GM12891 (cell line): Measurements from ENCODE around the gene TMEM127.
"Not testable (repeated sequence)": the region's sequence is repeated elsewhere in the genome, so short reads cannot be mapped to it uniquely, and the experiment has no call there.

Experiments
- DNase-seq: peaks from one replicate; pipeline ENCODE4 v3.0.0; 2011; ENCODE audit warnings: low spot score; ENCODE audit not compliant: insufficient read length
- FAIRE-seq: peaks from 2 replicates; lab custom pipeline; 2011; peaks lifted over from hg19 to GRCh38; lab: Jason Lieb, UNC
- PAX5 ChIP-seq: IDR thresholded peaks from 2 replicates; pipeline ENCODE4 v1.6.1; 2011; ENCODE audit warnings: low read length, moderate library complexity, mild to moderate bottlenecking; ENCODE audit not compliant: insufficient read depth, severe bottlenecking
- POLR2A ChIP-seq: IDR thresholded peaks from 2 replicates; pipeline ENCODE4 v1.6.1; 2011; ENCODE audit warnings: low read depth, low read length, control low read depth
- POLR2AphosphoS5 ChIP-seq: IDR thresholded peaks from 2 replicates; pipeline ENCODE4 v1.6.1; 2011; ENCODE audit warnings: low read depth, low read length, control low read depth
- POU2F2 ChIP-seq: IDR thresholded peaks from 2 replicates; pipeline ENCODE4 v1.6.1; 2011; ENCODE audit warnings: low read depth, mild to moderate bottlenecking, control low read depth, low read length, moderate library complexity
- SPI1 ChIP-seq: IDR thresholded peaks from 2 replicates; pipeline ENCODE4 v1.6.1; 2011; ENCODE audit warnings: low read depth, low read length, control low read depth
- TAF1 ChIP-seq: IDR thresholded peaks from 2 replicates; pipeline ENCODE4 v1.6.1; 2011; ENCODE audit warnings: low read depth, low read length, control low read depth

The TMEM127 gene

DNA sequence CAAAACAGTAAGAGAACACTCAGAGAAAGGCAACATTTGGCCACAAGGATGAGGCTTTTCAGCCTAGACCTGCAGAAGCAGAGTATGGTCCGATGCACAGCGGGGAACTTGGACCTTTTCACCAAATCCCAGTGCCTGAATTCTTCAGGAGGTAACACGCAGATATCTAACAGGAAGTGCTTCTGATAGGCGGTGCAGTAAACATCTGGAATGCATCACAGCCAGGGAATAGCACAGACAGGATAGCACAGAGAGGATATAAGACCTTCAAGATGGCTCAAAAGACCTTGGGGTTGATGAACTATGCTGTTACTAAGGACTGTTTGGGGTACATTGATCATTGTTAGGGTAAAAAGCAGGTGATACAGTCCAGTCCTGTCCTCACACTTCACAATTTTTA, 1.7 kb downstream of the TMEM127 start:
- FAIRE-seq (no peak), DNase-seq (no peak)
- TF ChIP-seq POU2F2 (no peak), SPI1 (no peak), POLR2AphosphoS5 (no peak)

DNA sequence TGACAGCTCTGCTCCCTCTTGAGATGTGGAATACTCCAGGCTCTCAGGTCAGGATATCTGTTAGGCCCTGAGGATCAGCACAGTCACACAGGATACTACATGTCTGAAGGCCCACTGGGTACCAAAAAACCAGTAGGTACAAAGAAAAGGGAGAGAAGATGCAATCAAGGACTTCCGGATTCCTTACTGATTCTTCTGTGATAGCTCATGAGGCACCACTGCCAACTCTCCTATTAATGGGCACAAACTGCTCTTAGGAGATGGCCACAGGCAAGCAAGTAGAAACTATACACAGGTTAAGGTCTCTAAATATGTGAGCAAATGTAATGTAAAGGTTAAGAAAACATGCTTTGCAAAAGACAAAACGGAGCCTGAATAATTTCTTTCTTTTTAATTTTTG, 3.5 kb downstream of the TMEM127 start:
- FAIRE-seq (no peak), DNase-seq (no peak)
- TF ChIP-seq SPI1, result no peak
- no peak for TF ChIP-seq PAX5
- no peak for TF ChIP-seq POLR2AphosphoS5
- TF ChIP-seq POU2F2, result no peak
- no peak for TF ChIP-seq POLR2A
- TF ChIP-seq TAF1, result no peak

DNA sequence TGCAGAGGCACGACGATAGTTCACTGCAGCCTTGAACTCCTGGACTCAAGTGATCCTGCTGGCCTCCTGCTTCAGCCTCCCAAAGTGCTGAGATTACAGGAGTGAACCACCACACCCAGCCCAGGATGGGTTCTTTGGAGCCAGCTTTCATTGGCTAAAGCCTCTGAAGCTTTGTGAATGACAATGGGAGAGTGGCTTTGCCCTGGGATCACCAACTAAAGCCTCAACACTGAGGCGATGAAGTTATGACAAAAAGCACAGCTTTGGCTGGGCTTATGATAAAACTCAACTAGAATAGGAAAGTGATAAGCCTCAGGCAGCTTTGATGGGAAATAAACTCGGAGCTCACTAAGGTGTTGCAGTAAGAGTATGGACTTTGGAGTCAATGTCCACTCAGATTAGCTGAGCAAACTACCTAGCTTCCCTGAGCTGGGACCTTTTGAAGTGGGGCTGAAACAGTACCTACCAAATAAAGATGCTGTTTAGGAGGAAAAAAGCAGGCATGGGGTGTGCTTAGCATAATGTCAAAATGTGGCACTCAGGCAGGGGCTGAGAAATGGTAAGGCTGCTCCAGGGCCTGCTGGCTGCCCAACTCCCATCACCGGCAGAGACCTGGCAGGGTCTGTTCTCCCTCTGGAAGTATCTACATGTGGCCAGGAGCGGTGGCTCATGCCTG, 4.3 kb downstream of the TMEM127 start:
- DNase-seq (no peak), FAIRE-seq (no peak)
- TF ChIP-seq TAF1 (no peak), PAX5 (no peak), POU2F2 (no peak), SPI1 (no peak), POLR2A (no peak)

- TF ChIP-seq POLR2AphosphoS5 (no peak), POU2F2 (no peak), POLR2A (no peak), PAX5 (no peak), TAF1 (no peak), SPI1 (no peak)
- FAIRE-seq, result peak; percentile 43
- no peak for DNase-seq
Measured at GRCh38 chr2:96260387-96261260, 5.2 kb downstream of the TMEM127 start.

DNA sequence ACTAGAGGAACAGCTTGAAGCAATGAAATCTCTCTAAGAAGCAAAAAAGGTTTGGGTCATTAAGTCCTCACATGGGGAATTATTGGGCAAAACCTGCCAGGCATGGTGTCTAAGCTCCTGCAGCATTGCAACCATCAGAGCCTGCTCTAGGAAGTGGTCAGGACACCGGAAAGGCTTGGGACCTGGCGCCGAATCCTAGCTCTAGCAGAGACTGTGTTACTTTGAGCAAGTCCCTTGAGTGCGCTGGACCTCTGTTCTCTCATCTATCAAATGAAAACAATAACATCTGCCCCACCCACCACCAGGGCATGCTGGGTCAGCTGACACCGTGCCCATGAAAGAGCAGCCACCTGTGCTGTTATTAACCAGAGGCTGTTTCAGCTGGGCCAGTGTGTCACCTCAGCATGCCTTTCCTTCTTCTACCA, 6.3 kb downstream of the TMEM127 start:
- peak; percentile 41 for FAIRE-seq
- no peak for TF ChIP-seq POLR2AphosphoS5
- TF ChIP-seq POU2F2, result no peak
- TF ChIP-seq POLR2A, result no peak
- TF ChIP-seq SPI1, result no peak
- TF ChIP-seq PAX5, result no peak
- TF ChIP-seq TAF1, result no peak
- DNase-seq, result no peak

DNA sequence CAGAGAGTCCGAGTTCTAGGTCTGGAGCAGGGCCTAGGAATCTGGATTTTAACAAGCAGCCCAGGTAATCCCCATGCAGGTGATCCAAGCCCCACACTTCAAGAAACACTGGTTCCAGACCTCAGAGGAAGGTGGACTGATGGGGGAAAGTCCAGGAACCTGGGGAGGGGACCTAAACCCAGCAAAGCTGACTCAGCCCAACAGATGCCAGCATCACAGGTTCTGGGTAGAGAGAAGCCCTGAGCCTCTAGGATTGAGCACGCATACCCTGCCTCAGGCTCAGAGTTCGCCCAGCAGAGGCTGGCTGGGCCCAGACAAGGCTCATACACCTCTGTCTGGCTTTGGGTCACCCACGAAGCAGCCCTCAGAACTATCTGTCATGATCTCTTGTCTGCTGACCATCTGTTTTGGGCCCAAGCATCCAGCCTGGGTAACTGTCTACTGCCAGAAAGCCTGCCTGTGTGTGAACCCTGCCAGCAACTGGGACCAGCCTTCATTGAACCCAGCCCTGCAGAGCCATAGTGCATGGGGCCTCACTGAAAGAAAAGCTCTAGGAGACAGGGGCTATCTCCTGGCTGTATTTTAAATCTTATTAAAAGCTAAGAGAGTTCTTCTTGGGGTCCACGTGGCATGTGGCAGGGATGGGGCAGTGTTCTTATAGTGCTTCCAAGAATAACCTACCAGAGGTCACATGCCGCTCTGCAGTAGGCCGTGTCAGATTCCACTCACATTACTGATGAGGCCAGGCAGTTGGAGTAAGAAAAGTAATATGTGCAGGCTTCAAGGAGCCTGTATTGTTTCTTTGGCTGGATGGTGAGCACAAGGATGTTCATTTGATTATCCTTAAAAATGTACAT, 7.4 kb downstream of the TMEM127 start:
- no peak for FAIRE-seq
- DNase-seq, result no peak
- TF ChIP-seq POLR2AphosphoS5, result no peak
- no peak for TF ChIP-seq POU2F2
- TF ChIP-seq SPI1, result no peak
- no peak for TF ChIP-seq POLR2A
- TF ChIP-seq PAX5, result no peak
- TF ChIP-seq TAF1, result no peak

GRCh38 chr2:96257744-96258143, 8.1 kb downstream of the TMEM127 start:
- FAIRE-seq, DNase-seq: not testable (repeated sequence)

GRCh38 chr2:96256611-96257113, 9.1 kb downstream of the TMEM127 start:
- DNase-seq (no peak), FAIRE-seq (no peak)
- TF ChIP-seq SPI1 (peak; percentile 7; the same call in 1 of the 2 replicates), PAX5 (no peak)

- TF ChIP-seq TAF1, result no peak
- no peak for TF ChIP-seq POLR2A
- TF ChIP-seq PAX5, result no peak
- TF ChIP-seq POLR2AphosphoS5, result no peak
- no peak for TF ChIP-seq POU2F2
- no peak for TF ChIP-seq SPI1
- FAIRE-seq (no peak), DNase-seq (no peak)
Measured at GRCh38 chr2:96254571-96254970, 11.2 kb downstream of the TMEM127 start.

DNA sequence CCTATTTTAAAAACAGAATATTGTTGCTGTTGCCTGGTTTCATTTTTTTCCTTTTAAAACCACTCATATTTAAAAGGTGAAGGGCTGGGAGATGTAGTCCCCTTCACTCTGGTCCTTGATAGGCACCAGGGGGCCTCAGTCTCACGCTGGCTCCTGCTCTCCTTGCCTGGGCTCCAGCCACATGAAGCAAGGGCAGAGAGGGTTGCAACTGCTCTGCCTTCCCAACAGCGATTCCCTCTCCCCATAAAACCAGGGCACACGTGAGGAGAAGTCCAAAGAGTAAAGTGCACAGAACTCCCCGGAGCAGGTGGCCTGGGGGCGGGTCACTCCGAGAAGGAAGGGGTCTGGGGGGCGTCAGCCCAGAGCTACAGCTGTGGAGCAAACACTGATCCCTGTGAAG, 12.8 kb downstream of the TMEM127 start:
- TF ChIP-seq POLR2AphosphoS5 (no peak), PAX5 (no peak), TAF1 (no peak), POLR2A (no peak), SPI1 (no peak), POU2F2 (no peak)
- FAIRE-seq, result no peak
- no peak for DNase-seq
